ENCODE results near the gene ANKRD11. TPM values are rescaled to one million over a fixed set of nuclear protein-coding genes. Genes with fewer than 3 reads are reported as not detected.

The ANKRD11 gene
- total RNA-seq, 1 donor from 2014 or later, result 64.2 TPM

DNA sequence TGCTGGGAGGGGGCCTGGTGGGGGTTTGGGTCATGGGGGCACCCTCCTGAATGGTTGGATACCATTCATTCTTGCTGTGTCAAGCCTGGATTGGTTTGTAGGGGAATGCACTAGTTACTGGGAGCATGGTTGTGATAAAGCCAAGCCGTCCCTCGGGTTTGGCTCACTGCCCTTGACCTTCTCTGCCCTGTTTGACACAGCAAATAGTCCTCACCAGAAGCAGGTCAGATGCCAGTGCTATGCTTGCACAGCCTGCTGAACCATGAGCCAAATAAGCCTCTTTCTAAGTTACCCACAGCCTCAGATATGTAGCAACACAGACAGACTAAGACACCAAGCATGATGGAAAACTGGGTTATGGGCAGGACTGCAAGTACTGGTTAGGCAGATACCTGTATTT is 258.3 kb downstream of the ANKRD11 start:
- DNase-seq, result no peak

DNA sequence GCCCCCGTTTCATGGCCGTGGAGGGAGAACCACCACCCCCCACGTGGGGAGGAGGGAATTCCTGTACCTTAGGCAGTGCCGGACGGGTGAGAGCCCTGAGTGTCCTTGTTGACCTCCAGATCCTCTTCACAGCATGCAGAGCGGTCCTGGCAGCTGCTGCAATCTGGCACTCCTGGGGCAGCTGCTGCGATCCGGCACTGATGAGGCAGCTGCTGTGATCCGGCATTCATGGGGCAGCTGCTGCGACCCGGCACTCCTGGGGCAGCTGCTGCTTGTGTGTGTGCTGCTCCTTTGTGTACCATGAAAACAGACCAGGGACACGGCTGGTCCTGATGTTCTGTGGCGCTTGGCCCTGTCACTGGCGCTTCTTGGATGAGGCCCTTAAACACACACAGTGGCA is 260.1 kb downstream of the ANKRD11 start:
- no peak for DNase-seq

DNA sequence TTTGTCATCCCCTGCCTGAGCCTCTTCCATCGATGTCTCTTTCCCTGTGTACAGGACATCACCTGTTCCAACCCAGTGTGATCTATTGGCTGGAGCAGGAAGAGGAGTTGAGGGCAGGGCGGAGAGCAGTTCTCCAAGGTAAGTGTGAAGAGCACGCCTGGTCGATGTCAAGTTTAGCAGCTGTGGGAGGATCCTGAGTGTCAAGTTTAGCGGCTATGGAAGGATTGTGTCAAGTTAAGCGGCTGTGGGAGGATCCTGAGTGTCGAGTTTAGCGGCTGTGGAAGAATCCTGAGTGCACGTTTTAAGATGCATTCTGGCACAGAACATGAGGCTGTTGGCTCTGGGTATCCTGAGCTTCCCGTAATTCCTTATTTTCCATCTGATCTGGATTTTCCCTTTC is 265.7 kb downstream of the ANKRD11 start:
- no peak for DNase-seq

DNA sequence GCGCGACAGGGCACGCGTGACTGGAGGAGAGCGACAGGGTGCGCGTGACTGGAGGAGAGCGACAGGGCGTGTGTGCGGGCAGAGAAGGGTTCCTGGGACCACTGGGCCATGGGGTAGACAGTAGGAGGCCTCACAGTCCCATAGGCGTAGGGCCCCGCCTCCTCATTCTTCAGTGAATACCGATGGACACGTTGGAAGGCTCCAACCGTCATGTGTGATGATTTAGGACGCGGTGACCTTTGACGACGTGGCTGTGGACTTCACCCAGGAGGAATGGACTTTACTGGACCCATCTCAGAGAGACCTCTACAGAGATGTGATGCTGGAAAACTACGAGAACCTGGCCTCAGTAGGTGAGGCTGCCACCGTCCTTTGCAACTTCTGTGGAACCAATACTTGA is 267.4 kb downstream of the ANKRD11 start:
- no peak for DNase-seq

DNA sequence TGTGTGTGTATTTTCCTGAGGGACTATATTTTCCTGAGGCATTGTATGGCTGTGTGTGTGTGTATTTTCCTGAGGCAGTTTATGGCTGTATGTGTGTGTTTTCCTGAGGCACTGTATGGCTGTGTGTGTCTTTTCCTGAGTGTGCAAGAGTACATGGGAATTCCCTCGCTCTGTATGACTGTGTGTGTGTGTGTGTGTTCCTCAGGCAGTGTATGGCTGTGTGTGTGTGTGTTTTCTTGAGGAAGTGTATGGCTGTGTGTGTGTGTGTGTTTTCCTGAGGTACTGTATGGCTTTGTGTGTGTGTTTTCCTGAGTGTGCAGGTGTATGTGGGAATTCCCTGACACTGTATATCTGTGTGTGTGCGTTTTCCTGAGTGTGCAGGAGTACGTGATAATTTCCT is 268.8 kb downstream of the ANKRD11 start:
- DNase-seq, result no peak

DNA sequence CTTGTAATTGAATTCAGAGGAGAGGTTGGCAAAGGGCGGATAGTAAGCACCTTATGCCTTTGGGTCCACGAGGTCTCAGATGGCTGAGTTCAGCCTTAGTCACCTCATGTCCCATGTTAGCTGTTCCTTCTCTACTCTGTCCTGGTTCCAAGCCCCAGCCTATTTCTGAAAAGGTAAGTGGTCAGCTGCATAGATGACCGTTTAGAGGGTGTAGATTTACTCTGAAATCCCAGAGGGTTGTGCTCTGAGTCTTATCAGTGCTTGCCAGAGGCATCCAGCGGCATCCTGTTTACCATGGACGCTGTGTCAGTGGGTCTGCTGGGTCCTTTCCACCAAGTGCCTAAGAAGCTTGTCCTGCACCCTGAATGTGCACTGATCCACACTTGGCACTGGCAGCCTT is 271.0 kb downstream of the ANKRD11 start:
- no peak for DNase-seq

Small RNAs within 50 kb of the gene (small RNA-seq; reads per million reads assigned to genes)
- gene RNU6-430P (ENCODE audit: low replicate concordance), result not detected

Other genes starting within 250 kb of the ANKRD11 start
- 84.2 TPM for gene SPG7, start 17.8 kb upstream of the ANKRD11 start, total RNA-seq
- gene RPL13, start 70.1 kb upstream of the ANKRD11 start, total RNA-seq, result 2,621 TPM
- gene CPNE7, start 85.2 kb upstream of the ANKRD11 start, total RNA-seq, result 0.89 TPM
- 2.4 TPM for gene DPEP1, start 123.1 kb upstream of the ANKRD11 start, total RNA-seq
- gene CHMP1A, start 167.1 kb upstream of the ANKRD11 start, total RNA-seq, result 38.2 TPM
- gene SPATA33, start 167.3 kb upstream of the ANKRD11 start, total RNA-seq, result 3.4 TPM
- 28.5 TPM for gene CDK10, start 196.1 kb upstream of the ANKRD11 start, total RNA-seq
- gene SPATA2L, start 211.1 kb upstream of the ANKRD11 start, total RNA-seq, result 6.2 TPM
- gene VPS9D1, start 230.3 kb upstream of the ANKRD11 start, total RNA-seq, result 3.5 TPM
- gene ZNF276, start 231.0 kb upstream of the ANKRD11 start, total RNA-seq, result 29.4 TPM